WTC11 (cell line): ENCODE results near the gene GPR15LG. TPM values are rescaled to one million over a fixed set of nuclear protein-coding genes. Genes with fewer than 3 reads are reported as not detected.

Experiments
- ATAC-seq: fragments of 200-7000 bp; cut with Tn5 transposase; 2 replicates; pipeline ENCODE4 v1.10.0; 2021; ENCODE audit warnings: mild to moderate bottlenecking, moderate library complexity
- CTCF ChIA-PET: fragments of 300-600 bp; sonication (Branson Sonifier 250); formaldehyde crosslinking; loops from one replicate; lab custom pipeline; 2021; ENCODE audit warnings: antibody characterized with exemption; lab: Charles Lee
- POLR2A ChIA-PET: fragments of 350-600 bp; sonication (Branson Sonifier 250); formaldehyde crosslinking; loops from one replicate; lab custom pipeline; 2021; ENCODE audit warnings: antibody characterized with exemption; lab: Charles Lee
- DNase-seq: peaks from one replicate; pipeline ENCODE4 v3.0.0; 2021; ENCODE audit warnings: low spot score
- H3K27ac Mint-ChIP-seq: 2 replicates; pipeline ENCODE4 v1.8.0; 2021; ENCODE audit warnings: mixed read lengths
- H3K27me3 Mint-ChIP-seq: 2 replicates; pipeline ENCODE4 v1.8.0; 2021; ENCODE audit warnings: low read depth, mild to moderate bottlenecking, moderate library complexity, mixed read lengths
- H3K36me3 Mint-ChIP-seq: 2 replicates; pipeline ENCODE4 v1.8.0; 2021; ENCODE audit warnings: mixed read lengths
- H3K4me1 Mint-ChIP-seq: 2 replicates; pipeline ENCODE4 v1.8.0; 2022; ENCODE audit warnings: mixed read lengths
- H3K4me3 Mint-ChIP-seq: 2 replicates; pipeline ENCODE4 v1.8.0; 2021; ENCODE audit warnings: mild to moderate bottlenecking, moderate library complexity, mixed read lengths
- H3K9me3 Mint-ChIP-seq: 2 replicates; pipeline ENCODE4 v1.8.0; 2021; ENCODE audit warnings: mixed read lengths
- AFF4 ChIP-seq: sonication (generic); formaldehyde crosslinking; IDR thresholded peaks from 2 replicates; pipeline ENCODE4 v1.8.1; 2023; ENCODE audit warnings: mild to moderate bottlenecking, missing genetic modification reagents, borderline replicate concordance
- ATF2 ChIP-seq: sonication (generic); formaldehyde crosslinking; IDR thresholded peaks from 2 replicates; pipeline ENCODE4 v1.8.1; 2022; ENCODE audit warnings: low read depth, missing genetic modification reagents, borderline replicate concordance
- ATF3 ChIP-seq: sonication (generic); formaldehyde crosslinking; conservative IDR thresholded peaks from 2 replicates; pipeline ENCODE4 v1.8.1; 2022; ENCODE audit warnings: mild to moderate bottlenecking, missing genetic modification reagents
- CDX4 ChIP-seq: fragments of 250-450 bp; sonication (Bioruptor Pico); IDR thresholded peaks from 2 replicates; pipeline ENCODE4 v1.9.0; 2021; ENCODE audit warnings: moderate library complexity, mild to moderate bottlenecking, inconsistent platforms, borderline replicate concordance
- EMX1 ChIP-seq: fragments of 250-450 bp; sonication (Bioruptor Pico); IDR thresholded peaks from 2 replicates; pipeline ENCODE4 v1.8.0; 2021; ENCODE audit warnings: mild to moderate bottlenecking
- ERG ChIP-seq: fragments of 250-450 bp; sonication (Bioruptor Pico); IDR thresholded peaks from 2 replicates; pipeline ENCODE4 v1.8.0; 2021; ENCODE audit warnings: mild to moderate bottlenecking
- HMGXB4 ChIP-seq: sonication (generic); formaldehyde crosslinking; IDR thresholded peaks from 2 replicates; pipeline ENCODE4 v1.8.1; 2023; ENCODE audit warnings: mild to moderate bottlenecking, moderate library complexity, missing genetic modification reagents
- JUN ChIP-seq: sonication (generic); formaldehyde crosslinking; IDR thresholded peaks from 2 replicates; pipeline ENCODE4 v1.8.0; 2023; ENCODE audit warnings: mild to moderate bottlenecking, missing genetic modification reagents
- PREB ChIP-seq: sonication (generic); formaldehyde crosslinking; IDR thresholded peaks from 2 replicates; pipeline ENCODE4 v1.8.1; 2022; ENCODE audit warnings: mild to moderate bottlenecking, missing genetic modification reagents, moderate library complexity, borderline replicate concordance
- RELA ChIP-seq: sonication (generic); formaldehyde crosslinking; IDR thresholded peaks from 2 replicates; pipeline ENCODE4 v1.8.1; 2022; ENCODE audit warnings: missing genetic modification reagents, mild to moderate bottlenecking, borderline replicate concordance
- TCF7 ChIP-seq: sonication (generic); formaldehyde crosslinking; IDR thresholded peaks from 2 replicates; pipeline ENCODE4 v1.8.0; 2022; ENCODE audit warnings: mild to moderate bottlenecking, low read depth, missing genetic modification reagents, moderate library complexity
- ZMAT4 ChIP-seq: fragments of 250-450 bp; sonication (Bioruptor Pico); IDR thresholded peaks from 2 replicates; pipeline ENCODE4 v1.9.0; 2021; ENCODE audit warnings: mild to moderate bottlenecking
- ZNF263 ChIP-seq: sonication (generic); formaldehyde crosslinking; IDR thresholded peaks from 2 replicates; pipeline ENCODE4 v1.8.1; 2022; ENCODE audit warnings: low read depth, mild to moderate bottlenecking, moderate library complexity, missing genetic modification reagents
- ZNF281 ChIP-seq: sonication (generic); formaldehyde crosslinking; IDR thresholded peaks from 2 replicates; pipeline ENCODE4 v1.8.0; 2023; ENCODE audit warnings: mild to moderate bottlenecking, missing genetic modification reagents
- ZNF396 ChIP-seq: fragments of 250-450 bp; sonication (Bioruptor Pico); IDR thresholded peaks from 2 replicates; pipeline ENCODE4 v1.8.0; 2021; ENCODE audit warnings: mild to moderate bottlenecking, moderate library complexity, borderline replicate concordance
- ZNF416 ChIP-seq: fragments of 250-450 bp; sonication (Bioruptor Pico); IDR thresholded peaks from 2 replicates; pipeline ENCODE4 v1.9.0; 2021; ENCODE audit warnings: mild to moderate bottlenecking, inconsistent platforms
- ZSCAN18 ChIP-seq: fragments of 250-450 bp; sonication (Bioruptor Pico); IDR thresholded peaks from 2 replicates; pipeline ENCODE4 v2.1.2; 2022; ENCODE audit warnings: mild to moderate bottlenecking, moderate library complexity
- total RNA-seq: library from RNA; stranded (reverse); gene quantifications from 3 replicates; pipeline ENCODE4 v1.2.3, GENCODE V29; 2021

Gene GPR15LG
- total RNA-seq, 1 experiment from 2014 or later, result not detected

GRCh38 chr10:84158550-84158949, 15.1 kb upstream of the GPR15LG start (continued):
- no peak for TF ChIP-seq ZNF281 (CRISPR knock-in tag)
- TF ChIP-seq EMX1 (CRISPR knock-in tag), result no peak
- TF ChIP-seq JUN, result no peak
- TF ChIP-seq CDX4 (CRISPR knock-in tag), result no peak
- TF ChIP-seq RELA (CRISPR knock-in tag), result no peak
- no peak for TF ChIP-seq ZNF416
- no peak for TF ChIP-seq ERG
- TF ChIP-seq ZNF263 (CRISPR knock-in tag), result no peak
- TF ChIP-seq ATF3, result no peak
- no peak for TF ChIP-seq ATF2 (CRISPR knock-in tag)
- no peak for TF ChIP-seq TCF7
- TF ChIP-seq ZSCAN18 (CRISPR knock-in tag), result no peak
- TF ChIP-seq, all 79 proteins: peak for 0

GRCh38 chr10:84159076-84159685, 14.4 kb upstream of the GPR15LG start:
- ATAC-seq (peak; percentile 12; the same call in 1 of the 2 replicates), DNase-seq (no peak)
- no peaks in the 10 kb centered on the region for H3K27me3 Mint-ChIP-seq
- H3K4me3 Mint-ChIP-seq, result no peak overlapping the region
- H3K36me3 Mint-ChIP-seq, result peaks cover 10% of the 10 kb centered on the region
- CTCF ChIA-PET, result interaction anchor here (1.2 to 3.7 kb wide), 3 partner anchors 11 to 78 kb away, joined by 4 to 22 read pairs (median 5); no protein-coding TSS in a partner anchor
- H3K27ac Mint-ChIP-seq, result no peak overlapping the region
- no peaks in the 10 kb centered on the region for H3K9me3 Mint-ChIP-seq
- POLR2A ChIA-PET, result interaction anchor here (1.5 kb wide), 1 partner anchor 20 kb away, joined by 5 read pairs; the partner anchor contains the start of gene GHITM
- H3K4me1 Mint-ChIP-seq, result peaks cover 64% of the 10 kb centered on the region
- TF ChIP-seq HMGXB4 (CRISPR knock-in tag) (no peak), AFF4 (CRISPR knock-in tag) (no peak), PREB (CRISPR knock-in tag) (no peak), ZNF396 (CRISPR knock-in tag) (no peak), ZMAT4 (CRISPR knock-in tag) (no peak)
